HEK293 (cell line): Measurements from ENCODE around the gene RAB11FIP3.
A peak's percentile ranks its signal among the peaks of the same experiment; 100 is the strongest.

Experiments
- HOXA7 ChIP-seq: sonication (generic); formaldehyde crosslinking; IDR thresholded peaks from 2 replicates; pipeline ENCODE4 v1.8.1; 2022; ENCODE audit warnings: missing genetic modification reagents, borderline replicate concordance
- MEIS1 ChIP-seq: sonication (generic); formaldehyde crosslinking; IDR thresholded peaks from 2 replicates; pipeline ENCODE4 v1.8.1; 2022; ENCODE audit warnings: missing genetic modification reagents, mild to moderate bottlenecking, borderline replicate concordance
- YY1 ChIP-seq: fragments of 450-650 bp; formaldehyde crosslinking; IDR thresholded peaks from 2 replicates; pipeline ENCODE4 v1.5.1; 2018; ENCODE audit warnings: missing biosample characterization, missing genetic modification characterization

- TF ChIP-seq YY1 (tag by site-specific recombination): peak; percentile 50
- TF ChIP-seq MEIS1: no peak
- TF ChIP-seq HOXA7: no peak
Measured at GRCh38 chr16:527015-527903, 101.8 kb downstream of the RAB11FIP3 start, which contains the start of gene CAPN15.
